ENCODE measurements around the gene RGS3. TPM values are rescaled to one million over a fixed set of nuclear protein-coding genes. Genes with fewer than 3 reads are reported as not detected.

Gene RGS3
- total and polyA plus RNA-seq, 2 experiments from 2014 or later = 44.5 to 48.6 TPM

GRCh38 chr9:113612216-113612747, 148.8 kb downstream of the RGS3 start:
- Histone ChIP-seq H3K27me3 (replicated peaks; ENCODE audit: insufficient read depth) (no peaks in the 10 kb centered on the region), H3K4me1 (ENCODE audit: insufficient read depth) (peaks cover 20% of the 10 kb centered on the region), H3K36me3 (ENCODE audit: low read depth) (no peaks in the 10 kb centered on the region), H3K79me2 (ENCODE audit: insufficient read depth) (no peaks in the 10 kb centered on the region), H3K9me2 (ENCODE audit: insufficient read depth) (no peaks in the 10 kb centered on the region), H3K4me3 (no peak overlapping the region), H3K9me3 (ENCODE audit: low read depth) (no peaks in the 10 kb centered on the region), H3F3A (ENCODE audit: insufficient read depth) (peaks cover 19% of the 10 kb centered on the region), H4K20me1 (ENCODE audit: insufficient read depth) (no peaks in the 10 kb centered on the region), H3K9ac (no peak overlapping the region), H3K27ac (no peak overlapping the region), H3K4me2 (ENCODE audit: unreplicated experiment) (no peak overlapping the region), H2AFZ (no peak overlapping the region)
- no peak for TF ChIP-seq EZH2 (IDR thresholded peaks at IDR 0.05; ENCODE audit: insufficient read depth, poor library complexity, severe bottlenecking)
- TF ChIP-seq EZH2phosphoT487 (IDR thresholded peaks at IDR 0.05; ENCODE audit: insufficient read depth, low read depth) = no peak
- in situ Hi-C loops (cut with MboI) = no loop called here
- WGBS, 2 experiments (ENCODE audit: low coverage in 1 of 2, low lambda C conversion rate in 2 of 2, missing lambda C conversion rate in 2 of 2) = 81 to 82% methylated on average over 11 of the region's 11 CpGs
- DNase-seq = no peak

- H3K4me2 ChIP-seq (ENCODE audit: unreplicated experiment) = no peak overlapping the region
- peaks cover 19% of the 10 kb centered on the region for H3F3A ChIP-seq (ENCODE audit: insufficient read depth)
- no peaks in the 10 kb centered on the region for H3K27me3 ChIP-seq (replicated peaks; ENCODE audit: insufficient read depth)
- H3K4me3 ChIP-seq = no peak overlapping the region
- H3K27ac ChIP-seq = no peak overlapping the region
- TF ChIP-seq EZH2 (IDR thresholded peaks at IDR 0.05; ENCODE audit: insufficient read depth, poor library complexity, severe bottlenecking) (no peak), EZH2phosphoT487 (IDR thresholded peaks at IDR 0.05; ENCODE audit: insufficient read depth, low read depth) (no peak)
- H3K4me1 ChIP-seq (ENCODE audit: insufficient read depth) = peaks cover 20% of the 10 kb centered on the region
- in situ Hi-C loops (cut with MboI) = no loop called here
- 94 to 97% methylated on average over 6 of the region's 6 CpGs for WGBS, 2 experiments (ENCODE audit: low coverage in 1 of 2, low lambda C conversion rate in 2 of 2, missing lambda C conversion rate in 2 of 2)
- H4K20me1 ChIP-seq (ENCODE audit: insufficient read depth) = no peaks in the 10 kb centered on the region
- H3K36me3 ChIP-seq (ENCODE audit: low read depth) = no peaks in the 10 kb centered on the region
- H3K9me3 ChIP-seq (ENCODE audit: low read depth) = no peaks in the 10 kb centered on the region
- DNase-seq = no peak
- H3K79me2 ChIP-seq (ENCODE audit: insufficient read depth) = no peaks in the 10 kb centered on the region
- no peak overlapping the region for H3K9ac ChIP-seq
- H2AFZ ChIP-seq = no peak overlapping the region
- no peaks in the 10 kb centered on the region for H3K9me2 ChIP-seq (ENCODE audit: insufficient read depth)
Observed at GRCh38 chr9:113612828-113613227, 149.3 kb downstream of the RGS3 start.

- H3K4me2 ChIP-seq (ENCODE audit: unreplicated experiment) = peak overlapping the region; percentile 55
- no peaks in the 10 kb centered on the region for H3K27me3 ChIP-seq (replicated peaks; ENCODE audit: insufficient read depth)
- H3F3A ChIP-seq (ENCODE audit: insufficient read depth) = peaks cover 19% of the 10 kb centered on the region
- H3K9ac ChIP-seq = no peak overlapping the region
- no peak for DNase-seq
- in situ Hi-C loops (cut with MboI) = no loop called here
- H3K79me2 ChIP-seq (ENCODE audit: insufficient read depth) = no peaks in the 10 kb centered on the region
- H3K36me3 ChIP-seq (ENCODE audit: low read depth) = no peaks in the 10 kb centered on the region
- no peaks in the 10 kb centered on the region for H4K20me1 ChIP-seq (ENCODE audit: insufficient read depth)
- TF ChIP-seq EZH2 (IDR thresholded peaks at IDR 0.05; ENCODE audit: insufficient read depth, poor library complexity, severe bottlenecking) (no peak), EZH2phosphoT487 (IDR thresholded peaks at IDR 0.05; ENCODE audit: insufficient read depth, low read depth) (no peak)
- H3K9me3 ChIP-seq (ENCODE audit: low read depth) = no peaks in the 10 kb centered on the region
- WGBS, 2 experiments (ENCODE audit: low coverage in 1 of 2, low lambda C conversion rate in 2 of 2, missing lambda C conversion rate in 2 of 2) = 87 to 92% methylated on average over 6 of the region's 6 CpGs
- peaks cover 20% of the 10 kb centered on the region for H3K4me1 ChIP-seq (ENCODE audit: insufficient read depth)
- H3K4me3 ChIP-seq = no peak overlapping the region
- H3K27ac ChIP-seq = no peak overlapping the region
- H2AFZ ChIP-seq = peak overlapping the region; percentile 77; the same call in 1 of the 2 replicates
- H3K9me2 ChIP-seq (ENCODE audit: insufficient read depth) = no peaks in the 10 kb centered on the region
Observed at GRCh38 chr9:113613815-113614413, 150.4 kb downstream of the RGS3 start.

- Histone ChIP-seq H3K4me2 (ENCODE audit: unreplicated experiment) (peak overlapping the region; percentile 55), H2AFZ (peak overlapping the region; percentile 77), H3F3A (ENCODE audit: insufficient read depth) (peaks cover 19% of the 10 kb centered on the region), H3K9me3 (ENCODE audit: low read depth) (no peaks in the 10 kb centered on the region), H4K20me1 (ENCODE audit: insufficient read depth) (no peaks in the 10 kb centered on the region), H3K9me2 (ENCODE audit: insufficient read depth) (no peaks in the 10 kb centered on the region), H3K27ac (peak overlapping the region; percentile 56), H3K4me3 (peak overlapping the region; percentile 33), H3K4me1 (ENCODE audit: insufficient read depth) (peaks cover 25% of the 10 kb centered on the region), H3K36me3 (ENCODE audit: low read depth) (no peaks in the 10 kb centered on the region), H3K79me2 (ENCODE audit: insufficient read depth) (no peaks in the 10 kb centered on the region), H3K9ac (peak overlapping the region; percentile 51), H3K27me3 (replicated peaks; ENCODE audit: insufficient read depth) (no peaks in the 10 kb centered on the region)
- TF ChIP-seq EZH2 (IDR thresholded peaks at IDR 0.05; ENCODE audit: insufficient read depth, poor library complexity, severe bottlenecking) = no peak
- no peak for TF ChIP-seq EZH2phosphoT487 (IDR thresholded peaks at IDR 0.05; ENCODE audit: insufficient read depth, low read depth)
- 10 to 12% methylated on average over 14 of the region's 14 CpGs for WGBS, 2 experiments (ENCODE audit: low coverage in 1 of 2, low lambda C conversion rate in 2 of 2, missing lambda C conversion rate in 2 of 2)
- DNase-seq = peak; percentile 80
- in situ Hi-C loops (cut with MboI) = no loop called here
Observed at GRCh38 chr9:113614843-113615648, 151.5 kb downstream of the RGS3 start.

Data from GM23248 (cell line).